ENCODE data around the gene RXFP4.
A peak's percentile ranks its signal among the peaks of the same experiment; 100 is the strongest.

RXFP4 gene

GRCh38 chr1:155933591-155934096 is 7.8 kb upstream of the RXFP4 start:
- Histone ChIP-seq H3K36me3 (ENCODE audit: control insufficient read depth in 4 of 4, insufficient read depth in 4 of 4, low read length in 3 of 4) (peaks cover 10 to 39% (median 27%) of the 10 kb centered on the region in 4 experiments), H3K9me3 (ENCODE audit: control extremely low read depth in 1 of 5, control insufficient read depth in 4 of 5, insufficient read depth in 2 of 5, low read depth in 1 of 5, low read length in 4 of 5) (no peaks in the 10 kb centered on the region), H3K27ac (ENCODE audit: insufficient read depth in 1 of 2, low read depth in 1 of 2, low read length in 2 of 2, poor library complexity in 1 of 2, severe bottlenecking in 2 of 2) (peak overlapping the region; percentile 99), H3K4me3 (ENCODE audit: control insufficient read depth in 1 of 7, extremely low read depth in 1 of 7, insufficient read depth in 4 of 7, low read depth in 2 of 7, low read length in 6 of 7) (peak overlapping the region; percentile 74 to 100 (median 93)), H3K27me3 (replicated peaks in 2 of 5; ENCODE audit: control insufficient read depth in 4 of 5, insufficient read depth in 5 of 5, low read length in 4 of 5) (no peaks in the 10 kb centered on the region), H3K4me1 (ENCODE audit: control extremely low read depth in 1 of 4, control insufficient read depth in 4 of 4, insufficient read depth in 4 of 4, low read length in 3 of 4) (peaks cover 4 to 34% (median 28%) of the 10 kb centered on the region in 4 experiments)
- POLR2A ChIA-PET = interaction anchor here (0.5 to 1.8 kb wide), 5 partner anchors 43 to 349 kb away, joined by 3 to 8 read pairs (median 3); partner anchors contain the start of genes SMG5 and UBQLN4
- WGBS (ENCODE audit: insufficient coverage) = 8% methylated on average over 10 of the region's 10 CpGs
- CTCF ChIA-PET = interaction anchor here (1.1 to 4.2 kb wide), 7 partner anchors 13 to 92 kb away, joined by 3 to 25 read pairs (median 4); no protein-coding TSS in a partner anchor
- DNase-seq = peak in 1 of 3 donors; percentile 21

GRCh38 chr1:155934097-155934935 is 7.1 kb upstream of the RXFP4 start, which contains the start of gene KHDC4:
Gene KHDC4 (minus strand): TSS chr1:155934413. CDS start chr1:155934373, 40 bp downstream.
- Histone ChIP-seq H3K27ac (ENCODE audit: insufficient read depth in 1 of 2, low read depth in 1 of 2, low read length in 2 of 2, poor library complexity in 1 of 2, severe bottlenecking in 2 of 2) (peak within 1 kb of the TSS; percentile 99), H3K27me3 (replicated peaks in 2 of 5; ENCODE audit: control insufficient read depth in 4 of 5, insufficient read depth in 5 of 5, low read length in 4 of 5) (no peaks in the 10 kb centered on the region), H3K9me3 (ENCODE audit: control extremely low read depth in 1 of 5, control insufficient read depth in 4 of 5, insufficient read depth in 2 of 5, low read depth in 1 of 5, low read length in 4 of 5) (no peaks in the 10 kb centered on the region), H3K36me3 (ENCODE audit: control insufficient read depth in 4 of 4, insufficient read depth in 4 of 4, low read length in 3 of 4) (peaks cover 7 to 33% (median 22%) of the 10 kb centered on the region in 4 experiments), H3K4me3 (ENCODE audit: control insufficient read depth in 1 of 7, extremely low read depth in 1 of 7, insufficient read depth in 4 of 7, low read depth in 2 of 7, low read length in 6 of 7) (peak within 1 kb of the TSS; percentile 74 to 100 (median 93)), H3K4me1 (ENCODE audit: control extremely low read depth in 1 of 4, control insufficient read depth in 4 of 4, insufficient read depth in 4 of 4, low read length in 3 of 4) (peaks cover 4 to 34% (median 28%) of the 10 kb centered on the region in 4 experiments)
- DNase-seq = peak; percentile 99 to 100 (median 100)
- POLR2A ChIA-PET = interaction anchor here (0.5 to 1.8 kb wide), 6 partner anchors 15 to 348 kb away, joined by 3 to 8 read pairs (median 3); partner anchors contain the start of genes SMG5 and UBQLN4
- CTCF ChIA-PET = interaction anchor here (1.1 to 4.2 kb wide), 9 partner anchors 12 to 133 kb away, joined by 3 to 25 read pairs (median 3); no protein-coding TSS in a partner anchor
- WGBS (ENCODE audit: insufficient coverage) = under 1% methylated on average over 31 of the region's 50 CpGs

GRCh38 chr1:155934936-155935590 is 6.4 kb upstream of the RXFP4 start:
- peaks cover 6 to 26% (median 18%) of the 10 kb centered on the region in 4 experiments for H3K36me3 ChIP-seq (ENCODE audit: control insufficient read depth in 4 of 4, insufficient read depth in 4 of 4, low read length in 3 of 4)
- no peak for DNase-seq
- 96% methylated on average over 19 of the region's 24 CpGs for WGBS (ENCODE audit: insufficient coverage)
- no peaks in the 10 kb centered on the region for H3K9me3 ChIP-seq (ENCODE audit: control extremely low read depth in 1 of 5, control insufficient read depth in 4 of 5, insufficient read depth in 2 of 5, low read depth in 1 of 5, low read length in 4 of 5)
- no peaks in the 10 kb centered on the region for H3K27me3 ChIP-seq (replicated peaks in 2 of 5; ENCODE audit: control insufficient read depth in 4 of 5, insufficient read depth in 5 of 5, low read length in 4 of 5)
- peak overlapping the region in 6 of 7 experiments; percentile 88 to 100 (median 95) for H3K4me3 ChIP-seq (ENCODE audit: control insufficient read depth in 1 of 7, extremely low read depth in 1 of 7, insufficient read depth in 4 of 7, low read depth in 2 of 7, low read length in 6 of 7)
- H3K27ac ChIP-seq (ENCODE audit: insufficient read depth in 1 of 2, low read depth in 1 of 2, low read length in 2 of 2, poor library complexity in 1 of 2, severe bottlenecking in 2 of 2) = peak overlapping the region; percentile 99
- ChIA-PET POLR2A (interaction anchor here (0.5 to 1.8 kb wide), 2 partner anchors 19 to 42 kb away, joined by 4 to 8 read pairs; no protein-coding TSS in a partner anchor), CTCF (interaction anchor here (0.9 to 4.2 kb wide), 7 partner anchors 11 to 132 kb away, joined by 3 to 25 read pairs (median 3); no protein-coding TSS in a partner anchor)
- H3K4me1 ChIP-seq (ENCODE audit: control extremely low read depth in 1 of 4, control insufficient read depth in 4 of 4, insufficient read depth in 4 of 4, low read length in 3 of 4) = peaks cover 4 to 38% (median 31%) of the 10 kb centered on the region in 4 experiments

- no peaks in the 10 kb centered on the region for H3K36me3 ChIP-seq (ENCODE audit: control insufficient read depth in 4 of 4, insufficient read depth in 4 of 4, low read length in 3 of 4)
- no peaks in the 10 kb centered on the region for H3K27me3 ChIP-seq (replicated peaks in 2 of 5; ENCODE audit: control insufficient read depth in 4 of 5, insufficient read depth in 5 of 5, low read length in 4 of 5)
- CTCF ChIA-PET = interaction anchor here (0.6 to 3.8 kb wide), 24 partner anchors 10 to 288 kb away, joined by 3 to 36 read pairs (median 6); partner anchors contain the start of gene ARHGEF2
- WGBS (ENCODE audit: insufficient coverage) = no CpG with 5 or more reads among the region's 1 CpG
- peak; percentile 72 to 81 (median 76) for DNase-seq
- H3K4me3 ChIP-seq (ENCODE audit: control insufficient read depth in 1 of 7, extremely low read depth in 1 of 7, insufficient read depth in 4 of 7, low read depth in 2 of 7, low read length in 6 of 7) = no peak overlapping the region
- H3K9me3 ChIP-seq (ENCODE audit: control extremely low read depth in 1 of 5, control insufficient read depth in 4 of 5, insufficient read depth in 2 of 5, low read depth in 1 of 5, low read length in 4 of 5) = no peaks in the 10 kb centered on the region
- POLR2A ChIA-PET = interaction anchor here (0.6 to 1.3 kb wide), 4 partner anchors 19 to 115 kb away, joined by 3 to 5 read pairs (median 4); no protein-coding TSS in a partner anchor
- H3K27ac ChIP-seq (ENCODE audit: insufficient read depth in 1 of 2, low read depth in 1 of 2, low read length in 2 of 2, poor library complexity in 1 of 2, severe bottlenecking in 2 of 2) = no peak overlapping the region
- H3K4me1 ChIP-seq (ENCODE audit: control extremely low read depth in 1 of 4, control insufficient read depth in 4 of 4, insufficient read depth in 4 of 4, low read length in 3 of 4) = peaks cover 7 to 38% (median 33%) of the 10 kb centered on the region in 4 experiments
Measured at GRCh38 chr1:155938220-155938627, 3.2 kb upstream of the RXFP4 start.

- Histone ChIP-seq H3K4me3 (ENCODE audit: control insufficient read depth in 1 of 7, extremely low read depth in 1 of 7, insufficient read depth in 4 of 7, low read depth in 2 of 7, low read length in 6 of 7) (peak overlapping the region in 2 of 7 experiments; percentile 19 to 30), H3K9me3 (ENCODE audit: control extremely low read depth in 1 of 5, control insufficient read depth in 4 of 5, insufficient read depth in 2 of 5, low read depth in 1 of 5, low read length in 4 of 5) (no peaks in the 10 kb centered on the region), H3K27ac (ENCODE audit: insufficient read depth in 1 of 2, low read depth in 1 of 2, low read length in 2 of 2, poor library complexity in 1 of 2, severe bottlenecking in 2 of 2) (no peak overlapping the region), H3K36me3 (ENCODE audit: control insufficient read depth in 4 of 4, insufficient read depth in 4 of 4, low read length in 3 of 4) (peaks cover 0 to 3% (median 3%) of the 10 kb centered on the region in 4 experiments), H3K27me3 (replicated peaks in 2 of 5; ENCODE audit: control insufficient read depth in 4 of 5, insufficient read depth in 5 of 5, low read length in 4 of 5) (no peaks in the 10 kb centered on the region), H3K4me1 (ENCODE audit: control extremely low read depth in 1 of 4, control insufficient read depth in 4 of 4, insufficient read depth in 4 of 4, low read length in 3 of 4) (peaks cover 5 to 39% (median 32%) of the 10 kb centered on the region in 4 experiments)
- ChIA-PET POLR2A (interaction anchor here (0.6 to 1.2 kb wide), 2 partner anchors 49 to 303 kb away, joined by 3 to 6 read pairs; no protein-coding TSS in a partner anchor), CTCF (interaction anchor here (0.7 to 3.8 kb wide), 9 partner anchors 14 to 157 kb away, joined by 3 to 36 read pairs (median 6); no protein-coding TSS in a partner anchor)
- WGBS (ENCODE audit: insufficient coverage) = 26% methylated on average over 4 of the region's 4 CpGs
- peak in 2 of 3 donors; percentile 32 to 33 for DNase-seq
Measured at GRCh38 chr1:155940482-155940992, 901 bp upstream of the RXFP4 start.

GRCh38 chr1:155941845-155942531 is 550 bp downstream of the RXFP4 start:
- CTCF ChIA-PET = interaction anchor here (1.0 to 2.9 kb wide), 7 partner anchors 10 to 124 kb away, joined by 3 to 19 read pairs (median 4); partner anchors contain the start of gene ARHGEF2
- Histone ChIP-seq H3K27ac (ENCODE audit: insufficient read depth in 1 of 2, low read depth in 1 of 2, low read length in 2 of 2, poor library complexity in 1 of 2, severe bottlenecking in 2 of 2) (no peak overlapping the region), H3K4me3 (ENCODE audit: control insufficient read depth in 1 of 7, extremely low read depth in 1 of 7, insufficient read depth in 4 of 7, low read depth in 2 of 7, low read length in 6 of 7) (no peak overlapping the region), H3K27me3 (replicated peaks in 2 of 5; ENCODE audit: control insufficient read depth in 4 of 5, insufficient read depth in 5 of 5, low read length in 4 of 5) (no peaks in the 10 kb centered on the region), H3K4me1 (ENCODE audit: control extremely low read depth in 1 of 4, control insufficient read depth in 4 of 4, insufficient read depth in 4 of 4, low read length in 3 of 4) (peaks cover 7 to 54% (median 45%) of the 10 kb centered on the region in 4 experiments), H3K36me3 (ENCODE audit: control insufficient read depth in 4 of 4, insufficient read depth in 4 of 4, low read length in 3 of 4) (peaks cover 2 to 15% (median 12%) of the 10 kb centered on the region in 4 experiments), H3K9me3 (ENCODE audit: control extremely low read depth in 1 of 5, control insufficient read depth in 4 of 5, insufficient read depth in 2 of 5, low read depth in 1 of 5, low read length in 4 of 5) (no peaks in the 10 kb centered on the region)
- no peak for DNase-seq
- POLR2A ChIA-PET = no interaction called here
- WGBS (ENCODE audit: insufficient coverage) = 90% methylated on average over 25 of the region's 29 CpGs

All from common myeloid progenitor, CD34-positive (primary cell).